Ectodermal cell (in vitro differentiated cells): ENCODE results near the gene C11orf58.

Experiments
- H3K27ac ChIP-seq: 2 replicates; pipeline ENCODE4 v1.7.0; 2013; ENCODE audit warnings: mild to moderate bottlenecking, low read depth, low read length; ENCODE audit not compliant: insufficient read depth, poor library complexity, severe bottlenecking
- H3K27me3 ChIP-seq: 2 replicates; pipeline ENCODE4 v1.7.0; 2013; ENCODE audit warnings: mild to moderate bottlenecking, low read length; ENCODE audit not compliant: insufficient read depth, control insufficient read depth, poor library complexity, severe bottlenecking
- H3K36me3 ChIP-seq: one replicate; pipeline ENCODE4 v1.7.0; 2013; ENCODE audit warnings: low read length; ENCODE audit not compliant: control insufficient read depth, insufficient read depth
- H3K4me1 ChIP-seq: one replicate; pipeline ENCODE4 v1.7.0; 2013; ENCODE audit warnings: low read length; ENCODE audit not compliant: control insufficient read depth, insufficient read depth
- H3K4me3 ChIP-seq: 2 replicates; pipeline ENCODE4 v1.7.0; 2013; ENCODE audit warnings: low read depth, low read length, control low read depth; ENCODE audit not compliant: insufficient read depth
- H3K9me3 ChIP-seq: 2 replicates; pipeline ENCODE4 v1.7.0; 2013; ENCODE audit warnings: mild to moderate bottlenecking, low read length, moderate library complexity; ENCODE audit not compliant: control insufficient read depth
- WGBS, 2 experiments: methylation state at CpG; one replicate each; pipeline ENCODE4 v1.1.7; 2013; ENCODE audit warnings: missing lambda C conversion rate in 2 of 2; 5-methylcytosine and 5-hydroxymethylcytosine counted together

C11orf58 gene

GRCh38 chr11:16800382-16800781 is 61.9 kb downstream of the C11orf58 start:
- Histone ChIP-seq H3K27ac (no peak overlapping the region), H3K4me1 (peaks cover 14% of the 10 kb centered on the region), H3K27me3 (no peaks in the 10 kb centered on the region), H3K4me3 (no peak overlapping the region), H3K9me3 (no peaks in the 10 kb centered on the region), H3K36me3 (no peaks in the 10 kb centered on the region)

GRCh38 chr11:16801288-16801980 is 63.0 kb downstream of the C11orf58 start:
- 93 to 96% methylated on average over 10 of the region's 10 CpGs for WGBS, 2 experiments
- peaks cover 14% of the 10 kb centered on the region for H3K4me1 ChIP-seq
- H3K27me3 ChIP-seq = no peaks in the 10 kb centered on the region
- H3K9me3 ChIP-seq = no peaks in the 10 kb centered on the region
- H3K4me3 ChIP-seq = no peak overlapping the region
- H3K36me3 ChIP-seq = no peaks in the 10 kb centered on the region
- no peak overlapping the region for H3K27ac ChIP-seq

- Histone ChIP-seq H3K27ac (no peak overlapping the region), H3K27me3 (no peaks in the 10 kb centered on the region), H3K9me3 (no peaks in the 10 kb centered on the region), H3K36me3 (no peaks in the 10 kb centered on the region), H3K4me3 (no peak overlapping the region), H3K4me1 (peaks cover 6% of the 10 kb centered on the region)
- 95 to 96% methylated on average over 7 of the region's 7 CpGs for WGBS, 2 experiments
These were observed 65.9 kb downstream of the C11orf58 start for GRCh38 chr11:16804104-16804947.

DNA sequence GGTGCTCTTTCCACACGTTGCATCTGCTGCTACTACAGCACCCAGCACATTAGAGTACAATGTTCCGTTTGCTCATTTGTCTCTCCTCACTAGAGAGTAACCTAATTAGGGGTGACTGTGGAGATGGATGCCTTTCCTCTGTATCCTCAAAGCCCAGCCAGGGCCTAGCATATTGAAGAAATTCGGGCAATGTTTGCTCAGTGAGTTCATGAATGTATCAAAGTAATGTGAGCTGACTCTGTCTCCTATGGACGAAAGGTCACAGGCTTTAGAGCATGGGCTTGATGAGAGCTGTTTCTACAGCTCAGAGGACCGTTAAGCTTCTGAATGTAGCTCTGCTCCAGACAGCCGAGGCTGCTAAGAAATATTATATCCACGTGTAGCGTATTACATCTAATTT is 67.5 kb downstream of the C11orf58 start:
- WGBS, 2 experiments = 89 to 92% methylated on average over 8 of the region's 8 CpGs
- H3K4me3 ChIP-seq = no peak overlapping the region
- peaks cover 3% of the 10 kb centered on the region for H3K4me1 ChIP-seq
- H3K9me3 ChIP-seq = no peaks in the 10 kb centered on the region
- H3K27me3 ChIP-seq = no peaks in the 10 kb centered on the region
- H3K27ac ChIP-seq = no peak overlapping the region
- no peaks in the 10 kb centered on the region for H3K36me3 ChIP-seq

- Histone ChIP-seq H3K27me3 (no peaks in the 10 kb centered on the region), H3K36me3 (no peaks in the 10 kb centered on the region), H3K9me3 (no peaks in the 10 kb centered on the region), H3K4me1 (peaks cover 11% of the 10 kb centered on the region), H3K4me3 (no peak overlapping the region), H3K27ac (no peak overlapping the region)
- WGBS, 2 experiments = 91% methylated on average over 11 of the region's 11 CpGs
These were observed 68.3 kb downstream of the C11orf58 start for GRCh38 chr11:16806791-16807190.

GRCh38 chr11:16807306-16807705 is 68.9 kb downstream of the C11orf58 start:
- H3K4me3 ChIP-seq = no peak overlapping the region
- H3K9me3 ChIP-seq = no peaks in the 10 kb centered on the region
- H3K36me3 ChIP-seq = no peaks in the 10 kb centered on the region
- H3K4me1 ChIP-seq = peaks cover 16% of the 10 kb centered on the region
- 92 to 97% methylated on average over 3 of the region's 3 CpGs for WGBS, 2 experiments
- H3K27ac ChIP-seq = no peak overlapping the region
- no peaks in the 10 kb centered on the region for H3K27me3 ChIP-seq
